GM10248 (cell line): ENCODE results near the gene TEX38.

Experiments used
- CTCF ChIA-PET: fragments of 300-600 bp; sonication (Branson Sonifier 250); formaldehyde crosslinking; extraction: SDS; loops from one replicate; lab custom pipeline; 2021; ENCODE audit warnings: antibody characterized with exemption; lab: Yijun Ruan, JAX
- POLR2A ChIA-PET: fragments of 350-650 bp; sonication (Branson Sonifier 250); formaldehyde crosslinking; extraction: SDS; loops from one replicate; lab custom pipeline; 2020; ENCODE audit warnings: antibody characterized with exemption; lab: Yijun Ruan, JAX
- DNase-seq: peaks from one replicate; pipeline ENCODE4 v3.0.0; 2012; ENCODE audit errors: extremely low spot score
- CTCF ChIP-seq: IDR thresholded peaks from 2 replicates; pipeline ENCODE4 v1.5.1; 2012; ENCODE audit warnings: mild to moderate bottlenecking, low read depth; ENCODE audit errors: extremely low read depth, missing control alignments, control extremely low read depth

The TEX38 gene

GRCh38 chr1:46684670-46685069 lies 13.0 kb downstream of the TEX38 start:
- no peak for DNase-seq
- TF ChIP-seq CTCF, result no peak
- ChIA-PET CTCF (interaction anchor here (1.4 to 1.6 kb wide), 2 partner anchors 9 to 26 kb away, joined by 3 to 8 read pairs; no protein-coding TSS in a partner anchor), POLR2A (no interaction called here)

GRCh38 chr1:46686255-46686654 lies 14.6 kb downstream of the TEX38 start:
- ChIA-PET POLR2A (no interaction called here), CTCF (interaction anchor here (0.6 to 0.9 kb wide), 2 partner anchors 9 to 17 kb away, joined by 3 read pairs; no protein-coding TSS in a partner anchor)
- no peak for DNase-seq
- TF ChIP-seq CTCF, result no peak

GRCh38 chr1:46687093-46687659 lies 15.5 kb downstream of the TEX38 start:
- no peak for DNase-seq
- CTCF ChIA-PET, result interaction anchor here (1.3 kb wide), 1 partner anchor 9 kb away, joined by 4 read pairs; no protein-coding TSS in a partner anchor
- POLR2A ChIA-PET, result no interaction called here

GRCh38 chr1:46687921-46688509 lies 16.4 kb downstream of the TEX38 start:
- no peak for TF ChIP-seq CTCF
- POLR2A ChIA-PET, result no interaction called here
- DNase-seq, result no peak
- CTCF ChIA-PET, result interaction anchor here (1.3 kb wide), 1 partner anchor 10 kb away, joined by 4 read pairs; no protein-coding TSS in a partner anchor

More at GRCh38 chr1:46687093-46687659, 15.5 kb downstream of the TEX38 start:
- TF ChIP-seq CTCF, result no peak

GRCh38 chr1:46689356-46689755 lies 17.7 kb downstream of the TEX38 start:
- ChIA-PET POLR2A (no interaction called here), CTCF (interaction anchor here (0.9 kb wide), 1 partner anchor 11 kb away, joined by 3 read pairs; no protein-coding TSS in a partner anchor)
- TF ChIP-seq CTCF, result no peak
- DNase-seq, result no peak

- POLR2A ChIA-PET, result no interaction called here
- CTCF ChIA-PET, result no interaction called here
- TF ChIP-seq CTCF, result no peak
- no peak for DNase-seq
Measured at GRCh38 chr1:46689897-46690296, 18.2 kb downstream of the TEX38 start.
